Cerebellar cortex (tissue), 1 donor: ENCODE results near the gene WDR75.
"Not testable (repeated sequence)": the region's sequence is repeated elsewhere in the genome, so short reads cannot be mapped to it uniquely, and the experiment has no call there.

Experiments used
- DNase-seq: peaks from one replicate; pipeline ENCODE4 v3.0.0-alpha.2; 2015; ENCODE audit warnings: low spot score

The WDR75 gene

DNA sequence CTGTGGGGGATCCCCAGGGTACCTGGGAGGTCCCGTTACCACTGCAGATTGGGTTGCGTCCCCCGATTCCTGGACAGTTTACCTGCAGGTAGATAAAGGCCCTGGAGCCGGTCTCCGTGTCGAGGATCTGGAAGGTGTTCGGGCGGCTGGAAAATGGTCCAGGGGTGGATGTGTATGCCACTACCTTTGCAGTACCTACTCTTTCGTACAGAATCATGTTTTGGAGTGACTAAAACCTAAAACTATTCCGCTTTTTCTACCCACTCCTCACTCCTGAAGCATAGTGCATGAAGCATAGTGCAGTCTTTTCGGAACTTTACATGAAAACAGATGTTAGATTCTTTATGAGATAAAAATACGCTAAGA, 418 bp downstream of the WDR75 start:
- DNase-seq, result no peak

DNA sequence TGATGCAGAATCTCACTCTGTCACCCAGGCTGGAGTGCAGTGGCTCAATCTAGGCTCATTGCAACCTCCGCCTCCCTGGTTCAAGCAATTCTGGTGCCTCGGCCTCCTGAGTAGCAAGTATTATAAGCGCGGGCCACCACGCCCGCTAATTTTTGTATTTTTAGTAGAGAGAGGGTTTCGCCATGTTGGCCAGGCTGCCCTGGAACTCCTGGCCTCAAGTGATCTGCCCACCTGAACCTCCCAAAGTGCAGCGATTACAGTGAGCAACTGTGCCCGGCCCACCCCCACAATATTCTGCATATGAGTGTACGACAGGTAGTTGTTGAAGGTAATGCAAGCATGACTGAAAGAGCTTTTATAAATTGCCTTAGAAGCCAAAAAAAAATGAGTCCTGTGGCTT, 1.2 kb downstream of the WDR75 start:
- DNase-seq, result no peak

DNA sequence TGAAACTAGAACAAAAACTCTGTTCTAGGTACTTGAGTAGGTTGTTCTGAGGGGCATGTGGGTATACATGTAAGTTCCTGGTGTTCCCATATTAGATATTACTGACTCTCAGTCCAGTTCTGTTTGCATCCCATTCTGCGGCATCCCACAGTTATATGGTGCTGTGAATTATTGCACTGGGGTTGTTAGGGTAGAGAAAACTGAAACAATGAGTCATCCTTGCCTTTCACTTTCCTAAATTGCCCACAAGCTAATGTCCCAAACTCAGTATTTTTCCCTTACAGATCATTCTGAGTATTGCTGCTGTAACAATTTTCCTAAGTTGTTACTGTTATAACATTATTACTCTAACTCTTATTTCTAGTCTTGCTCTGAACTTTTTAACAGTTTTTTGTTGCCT, 3.0 kb downstream of the WDR75 start:
- no peak for DNase-seq

DNA sequence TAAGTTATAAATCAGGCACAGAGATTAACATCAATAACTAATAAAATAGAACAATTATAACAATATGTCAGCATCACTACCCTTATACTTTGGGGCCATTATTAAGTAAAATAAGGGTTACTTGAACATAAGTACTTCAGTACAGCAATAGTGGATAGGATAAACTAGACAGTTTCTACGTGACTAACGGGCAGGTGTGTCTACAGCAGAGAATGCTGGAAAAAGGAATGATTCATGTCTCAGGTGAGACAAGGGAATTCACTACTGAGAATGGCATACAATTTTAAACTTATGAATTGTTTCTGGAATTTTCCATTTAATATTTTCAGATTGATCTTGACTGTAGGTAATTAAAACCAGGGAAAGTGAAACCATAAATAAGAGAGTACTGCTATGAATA, 5.5 kb downstream of the WDR75 start:
- DNase-seq, result no peak

DNA sequence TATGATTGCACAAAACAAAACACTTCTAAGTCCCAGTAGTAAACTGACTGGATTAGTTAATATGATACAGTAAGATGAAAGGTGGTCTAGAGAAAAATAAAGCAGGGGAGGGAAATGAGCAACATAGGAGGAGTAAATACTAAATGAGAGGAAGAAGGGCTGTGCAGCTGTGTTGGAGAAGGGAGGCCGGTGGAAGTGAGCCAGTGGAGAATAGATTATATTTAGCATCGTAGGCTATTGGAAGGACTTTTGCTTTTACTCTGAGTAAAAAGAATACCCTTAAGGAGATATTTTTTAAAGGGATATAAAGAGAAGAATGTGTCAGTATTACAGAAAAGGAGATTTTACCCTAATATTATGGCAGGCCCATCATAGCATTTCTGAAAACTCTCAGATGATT, 12.7 kb downstream of the WDR75 start:
- no peak for DNase-seq

DNA sequence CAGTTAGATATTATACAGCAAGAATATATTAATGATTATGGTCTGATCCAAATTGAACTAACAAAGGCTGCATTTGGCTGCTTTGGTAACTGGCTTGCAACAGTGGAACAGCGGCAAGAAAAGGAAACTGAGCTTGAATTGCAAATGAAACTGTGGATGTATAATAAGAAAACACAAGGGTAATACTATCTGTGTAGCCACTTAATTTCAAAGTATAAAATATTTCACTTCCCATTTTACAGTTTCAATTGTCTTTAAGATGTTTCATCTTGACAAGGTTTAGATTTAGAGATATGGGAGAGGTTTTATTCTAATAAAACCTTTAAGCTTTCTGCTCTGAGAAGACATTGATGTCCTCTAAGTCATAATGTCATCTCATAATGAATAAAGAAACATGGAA, 23.8 kb downstream of the WDR75 start:
- DNase-seq, result no peak

DNA sequence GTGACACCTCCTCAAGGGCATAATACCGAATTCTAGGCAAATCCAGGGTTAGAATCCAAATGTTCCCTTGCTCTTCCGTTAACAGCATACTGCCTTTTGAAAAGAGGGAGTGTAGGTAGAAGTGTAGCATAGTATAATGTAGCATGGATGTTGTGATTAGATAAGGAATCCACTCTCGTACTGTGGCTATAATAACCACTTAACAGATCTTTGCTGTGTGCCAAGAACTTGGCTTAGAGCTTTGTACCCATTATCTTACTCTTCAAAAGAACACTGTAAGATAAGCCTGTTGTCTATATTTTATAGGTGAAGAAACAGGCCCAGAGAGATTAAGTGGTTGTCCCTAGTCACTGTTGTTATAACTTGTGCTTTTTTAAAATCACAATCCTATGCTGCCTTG, 24.2 kb downstream of the WDR75 start:
- no peak for DNase-seq

DNA sequence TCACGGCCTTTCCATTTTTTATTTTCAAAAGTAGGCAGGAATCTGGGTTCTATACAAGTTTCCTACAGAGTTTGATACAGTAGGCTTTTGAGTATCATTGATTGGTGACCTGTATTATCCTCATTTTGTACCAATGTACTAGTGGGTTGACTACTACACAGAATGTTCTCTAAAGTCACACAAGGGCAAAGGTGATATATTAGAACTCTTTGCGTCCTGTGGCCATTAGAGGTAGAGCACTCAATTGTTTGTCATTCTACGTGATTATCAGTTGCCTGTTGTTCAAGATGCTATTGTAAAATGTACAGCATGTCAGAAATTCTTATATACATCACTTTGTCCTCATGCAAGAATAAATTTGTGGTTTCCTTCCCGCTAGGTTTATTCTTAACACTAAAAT, 24.8 kb downstream of the WDR75 start:
- no peak for DNase-seq

DNA sequence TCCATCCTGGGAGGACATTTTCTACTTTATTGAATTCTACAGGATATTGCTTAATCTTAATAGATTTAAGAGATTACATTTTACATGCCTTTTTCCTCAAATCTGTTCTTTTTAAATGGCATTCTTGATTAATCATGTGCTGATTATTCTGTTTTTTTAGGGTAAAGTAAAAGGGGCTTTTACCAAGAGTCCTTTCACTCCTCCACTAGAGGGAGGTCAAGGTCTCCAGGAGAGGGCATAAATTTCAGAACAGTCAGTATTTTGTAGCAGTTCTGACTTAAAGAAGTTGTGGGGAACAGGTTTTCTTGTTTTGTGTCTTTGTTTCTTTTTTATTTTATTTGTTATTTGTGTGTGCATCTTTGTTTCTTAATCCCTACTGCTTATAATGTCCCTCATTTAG, 25.4 kb downstream of the WDR75 start:
- peak; percentile 12 for DNase-seq

DNA sequence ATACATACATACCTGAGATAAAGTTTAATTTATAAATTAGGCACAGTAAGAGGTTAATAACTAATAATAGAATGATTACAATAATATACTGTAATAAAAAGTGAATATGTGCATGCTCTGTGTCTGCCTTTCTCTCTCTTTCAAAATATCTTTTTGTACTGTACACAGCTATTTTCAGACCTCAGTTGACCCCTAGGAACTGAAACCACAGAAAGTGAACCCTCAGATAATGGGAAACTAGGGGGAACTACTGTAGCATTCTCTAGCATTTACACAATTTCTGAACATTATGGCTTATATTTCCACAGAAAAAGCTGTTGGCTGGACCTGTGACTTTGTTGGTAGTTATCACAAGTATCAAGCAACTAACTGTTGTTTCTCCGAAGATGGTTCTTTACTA, 25.9 kb downstream of the WDR75 start:
- DNase-seq, result no peak

DNA sequence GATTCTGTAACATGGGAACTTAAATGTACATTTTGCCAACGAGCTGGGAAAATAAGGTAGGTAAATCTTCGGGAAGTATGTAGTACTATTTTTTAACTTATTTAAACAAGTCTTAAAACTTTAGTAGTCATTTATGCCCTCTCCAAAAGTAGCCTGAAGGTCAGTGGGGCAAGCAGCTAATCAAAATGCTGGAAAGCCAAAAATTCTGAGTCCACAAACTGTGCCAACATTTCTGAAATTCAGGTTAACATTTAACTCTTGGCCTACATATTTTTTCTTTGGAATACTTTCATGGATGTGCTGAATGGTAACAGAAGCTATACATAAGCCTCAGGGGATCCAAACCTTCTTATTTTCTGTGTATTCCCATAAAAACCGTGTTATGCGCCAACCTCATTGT, 26.3 kb downstream of the WDR75 start:
- DNase-seq, result no peak

DNA sequence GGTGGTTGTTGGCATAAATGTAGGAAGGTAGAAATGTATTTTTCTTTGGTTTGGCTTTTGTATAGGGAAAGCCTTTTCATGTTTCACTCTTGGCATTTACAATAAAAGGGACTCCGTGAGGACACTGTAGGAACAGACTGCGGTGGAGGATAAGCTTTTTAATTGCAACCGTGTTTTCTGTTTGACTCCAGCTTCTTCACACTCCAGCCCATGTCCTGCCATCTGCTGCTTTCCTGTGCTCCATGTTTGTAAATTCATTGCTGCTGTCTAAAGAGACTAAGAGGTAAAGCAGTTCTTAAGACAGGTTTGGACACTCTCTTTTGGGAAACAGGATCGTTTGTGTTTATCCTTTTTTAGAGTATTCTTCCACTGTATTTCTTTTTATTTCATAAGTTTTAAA, 33.3 kb downstream of the WDR75 start:
- DNase-seq, result no peak

DNA sequence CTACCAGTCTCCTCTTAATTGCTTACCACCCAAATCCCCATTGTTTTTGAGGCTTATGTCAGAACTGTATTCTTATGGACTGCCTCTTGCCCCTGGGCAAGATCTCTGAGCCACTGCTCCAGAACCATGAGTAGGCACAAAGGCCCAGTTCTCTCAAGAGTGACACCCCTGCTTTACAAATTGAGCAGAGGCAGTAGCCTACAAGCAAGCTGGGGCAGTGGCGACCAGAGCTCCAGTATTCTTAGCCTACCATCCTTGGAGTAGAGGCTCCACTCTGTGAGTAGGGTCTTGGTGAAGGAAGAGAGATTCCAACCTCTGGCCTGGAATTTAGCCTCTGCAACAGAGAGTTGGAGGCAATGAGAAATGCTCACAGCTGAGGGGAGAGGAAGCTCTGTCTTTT, 36.5 kb downstream of the WDR75 start:
- DNase-seq, result no peak

DNA sequence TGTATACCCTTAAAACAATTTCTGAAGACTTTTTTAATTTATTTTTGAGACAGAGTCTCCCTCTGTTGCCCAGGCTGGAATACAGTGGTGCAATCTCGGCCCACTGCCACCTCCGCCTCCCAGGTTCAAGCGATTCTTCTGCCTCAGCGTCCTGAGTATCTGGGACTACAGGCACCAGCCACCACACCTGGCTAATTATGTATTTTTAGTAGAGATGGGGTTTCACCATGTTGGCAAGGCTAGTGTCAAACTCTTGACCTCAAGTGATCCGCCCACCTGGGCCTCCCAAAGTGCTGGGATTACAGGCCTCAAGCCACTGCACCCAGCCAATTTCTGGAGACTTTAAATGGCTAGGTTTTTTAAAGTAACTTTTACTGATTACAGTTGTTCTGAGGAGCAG, 37.0 kb downstream of the WDR75 start:
- not testable (repeated sequence) for DNase-seq

DNA sequence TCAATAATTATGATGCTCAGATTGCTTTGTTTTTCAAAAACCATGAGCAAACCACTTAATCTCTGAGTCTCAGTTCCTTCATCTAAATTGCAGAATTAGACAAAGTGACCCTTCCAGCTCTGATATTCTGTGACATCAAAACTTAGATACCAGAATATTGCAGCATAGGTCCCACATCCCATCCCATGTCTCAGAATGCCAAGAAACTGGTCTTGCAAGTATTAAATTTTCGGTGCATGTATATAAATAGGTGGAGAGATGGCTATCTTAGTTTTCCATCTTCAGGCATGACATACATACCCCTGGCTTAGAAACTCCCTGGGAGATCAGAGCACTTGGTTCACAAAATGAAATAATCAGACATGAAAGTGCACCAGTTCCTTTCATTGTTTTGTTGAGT, 39.8 kb downstream of the WDR75 start:
- no peak for DNase-seq

DNA sequence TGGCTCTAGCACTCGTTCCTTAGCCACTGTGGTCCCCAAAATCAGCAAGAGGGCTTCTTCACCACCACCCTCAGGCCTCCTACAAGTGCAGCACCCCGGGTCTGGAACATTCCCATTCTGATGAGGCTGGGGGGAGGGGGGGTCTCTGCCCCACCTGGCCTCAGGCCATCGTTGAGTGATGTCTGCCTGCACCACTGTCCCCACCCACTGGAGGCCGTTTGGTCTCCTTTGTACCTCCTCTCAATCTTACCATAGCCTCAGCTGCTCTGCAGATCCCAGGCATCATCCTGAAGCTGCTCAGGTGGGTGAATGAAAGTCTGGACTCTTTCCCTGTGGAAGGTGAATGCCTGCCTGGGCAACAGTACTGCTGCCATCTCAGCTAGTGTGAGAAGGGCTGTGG, 42.3 kb downstream of the WDR75 start:
- DNase-seq, result no peak

DNA sequence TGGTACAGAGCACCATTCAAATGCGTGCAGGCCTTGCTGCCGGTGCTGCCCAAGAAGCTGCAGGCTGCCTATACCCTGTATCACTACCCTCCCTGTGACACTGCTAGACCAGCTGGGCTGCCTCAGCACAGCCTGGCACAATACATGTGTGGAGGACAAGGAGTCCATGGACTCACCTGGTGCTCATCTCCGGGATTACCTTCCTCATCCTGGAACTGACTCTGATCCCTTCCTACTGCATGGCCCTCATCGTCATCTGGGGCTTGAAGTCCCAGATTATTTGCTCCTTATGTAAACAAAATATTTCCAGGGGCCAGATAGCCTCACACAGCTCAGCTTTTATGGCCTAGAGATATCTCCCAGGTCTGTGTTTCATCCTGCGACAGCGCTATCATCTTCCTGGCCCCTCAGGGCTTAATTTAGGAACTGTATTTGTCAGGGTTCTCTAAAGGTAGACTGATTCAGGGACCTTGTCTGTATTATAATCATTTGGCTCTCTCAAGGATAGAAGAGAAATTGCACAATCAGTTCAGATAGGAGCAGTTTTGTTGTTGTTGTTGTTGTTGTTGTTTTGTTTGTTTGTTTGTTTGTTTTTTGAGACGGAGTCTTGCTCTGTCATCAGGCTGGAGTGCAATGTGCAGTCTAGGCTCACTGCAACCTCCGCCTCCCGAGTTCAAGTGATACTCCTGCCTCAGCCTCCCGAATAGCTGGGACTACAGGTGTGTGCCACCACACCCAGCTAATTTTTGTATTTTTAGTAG, 42.9 kb downstream of the WDR75 start:
- no peak for DNase-seq

DNA sequence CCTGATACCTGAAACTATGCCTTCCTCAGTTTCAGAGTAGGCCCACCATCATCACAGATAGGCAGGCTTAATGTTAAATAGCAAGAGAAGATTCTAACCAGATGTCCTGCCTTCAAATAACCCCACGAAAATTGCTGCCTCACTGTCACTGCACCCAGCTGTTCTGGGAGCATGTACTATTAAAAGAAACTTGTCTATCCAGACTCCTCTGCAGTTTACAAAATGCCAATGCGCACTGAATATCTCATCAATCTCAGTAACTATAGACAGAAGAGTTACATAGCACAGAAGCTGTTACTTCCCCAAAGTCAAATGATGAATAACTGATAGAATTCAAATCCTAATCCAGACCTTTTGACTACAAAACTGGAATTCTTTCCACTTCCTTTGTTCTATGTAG, 43.9 kb downstream of the WDR75 start:
- DNase-seq, result no peak

DNA sequence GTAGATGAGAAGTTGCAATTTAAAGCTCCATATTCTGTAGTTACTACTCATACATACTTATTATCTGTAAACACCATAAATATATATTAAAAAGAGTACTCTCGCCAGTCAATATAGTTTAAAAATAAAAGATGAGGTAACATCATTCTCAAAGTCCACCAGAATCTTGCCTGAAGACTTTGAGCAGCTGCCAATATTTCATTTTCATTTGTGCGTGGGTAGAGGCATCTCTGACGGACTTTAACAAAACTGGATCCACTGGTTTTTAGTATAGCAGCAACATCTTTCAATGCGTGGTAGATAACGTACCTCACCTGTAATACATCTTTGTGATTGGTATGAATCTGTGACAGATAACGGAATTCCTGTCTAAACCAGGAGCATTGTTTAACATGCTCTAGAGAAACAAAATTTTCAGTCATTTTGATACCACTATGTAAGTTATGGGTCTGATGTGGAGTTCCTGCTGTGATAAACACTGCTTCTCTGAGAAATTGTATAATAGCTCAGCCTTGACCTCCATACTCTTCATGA, 45.0 kb downstream of the WDR75 start:
- DNase-seq, result no peak

DNA sequence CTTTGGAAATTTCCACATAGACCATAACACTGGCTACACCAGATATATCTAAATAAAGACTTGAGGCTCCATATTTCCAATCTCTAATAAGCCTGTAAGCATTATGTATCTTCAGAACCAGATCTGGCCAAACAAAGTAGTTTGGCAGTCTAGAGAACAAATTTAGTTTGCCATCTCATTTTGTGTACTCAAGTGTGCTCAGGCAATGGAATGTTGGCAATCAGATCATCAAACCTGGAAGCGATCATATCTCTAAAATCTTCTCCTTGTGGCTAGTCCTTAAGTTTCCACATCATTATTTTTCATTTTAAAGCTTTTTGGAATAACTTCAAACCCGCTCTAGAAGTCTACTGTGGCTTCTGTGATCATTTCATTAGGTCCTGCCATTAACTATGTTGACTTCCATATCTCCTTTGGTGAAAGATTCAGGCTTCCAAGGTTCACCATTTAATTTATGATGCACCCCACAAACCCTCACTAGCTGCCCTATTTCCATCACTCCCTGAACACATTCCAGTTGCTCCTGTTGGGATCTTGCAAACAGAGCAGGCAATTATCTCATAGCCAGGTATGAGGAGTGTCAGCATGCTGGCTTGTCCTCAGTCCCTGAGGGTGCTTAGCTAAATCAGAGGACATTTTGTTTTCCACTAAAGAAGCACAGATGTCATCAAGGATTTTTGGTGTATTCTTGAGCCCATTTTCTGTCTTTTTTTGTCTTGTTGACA, 46.2 kb downstream of the WDR75 start:
- DNase-seq, result no peak

DNA sequence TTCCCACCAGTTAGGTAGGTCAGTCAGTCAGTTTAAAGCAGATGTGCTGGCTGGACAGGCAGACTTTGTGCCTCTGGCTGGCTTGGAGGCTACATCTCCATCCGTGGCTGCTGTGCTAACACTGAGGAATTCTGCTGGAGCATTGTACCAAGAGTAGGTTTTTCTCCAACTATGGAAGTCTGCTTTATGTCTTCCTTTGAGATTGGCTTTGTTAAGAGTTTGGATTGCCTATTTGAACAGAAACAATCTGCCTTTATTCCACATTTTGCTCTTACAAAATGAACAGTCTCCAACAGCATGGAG, 46.7 kb downstream of the WDR75 start:
- DNase-seq, result no peak

DNA sequence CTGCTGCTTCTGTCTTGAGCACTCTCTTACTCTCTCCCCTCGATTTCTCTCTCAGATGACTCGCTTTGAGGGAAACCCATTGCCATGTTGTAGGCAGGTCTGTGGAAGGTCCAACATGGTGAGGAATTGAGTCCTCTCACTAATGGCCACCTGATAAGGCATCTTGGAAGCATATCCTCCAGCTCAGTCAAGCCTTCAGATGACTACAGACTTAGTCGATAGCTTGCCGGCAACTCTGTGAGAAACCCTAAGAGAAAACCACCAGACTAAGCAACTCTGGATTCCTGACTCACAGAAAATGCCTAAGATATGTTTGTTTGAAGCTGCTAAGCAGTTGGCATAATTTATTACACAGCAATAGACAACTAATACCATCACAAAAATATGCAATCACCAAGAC, 51.2 kb downstream of the WDR75 start:
- DNase-seq, result no peak

DNA sequence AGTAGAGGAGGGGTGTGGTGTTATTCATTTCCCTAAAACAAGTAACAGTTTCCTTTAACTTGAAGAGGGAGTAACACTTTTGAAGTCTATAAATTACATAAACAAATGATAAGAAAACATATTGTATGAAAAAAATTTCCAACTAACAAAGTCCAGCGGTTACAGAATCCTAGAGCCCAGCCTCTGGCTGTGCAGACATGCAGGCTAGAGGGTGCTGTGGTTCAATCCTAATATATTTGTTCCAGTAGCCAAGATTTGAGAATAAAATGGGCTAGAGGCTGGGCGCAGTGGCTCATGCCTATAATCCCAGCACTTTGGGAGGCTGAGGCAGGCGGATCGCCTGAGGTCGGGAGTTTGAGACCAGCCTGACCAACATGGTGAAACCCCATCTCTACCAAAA, 56.9 kb downstream of the WDR75 start:
- DNase-seq, result no peak

DNA sequence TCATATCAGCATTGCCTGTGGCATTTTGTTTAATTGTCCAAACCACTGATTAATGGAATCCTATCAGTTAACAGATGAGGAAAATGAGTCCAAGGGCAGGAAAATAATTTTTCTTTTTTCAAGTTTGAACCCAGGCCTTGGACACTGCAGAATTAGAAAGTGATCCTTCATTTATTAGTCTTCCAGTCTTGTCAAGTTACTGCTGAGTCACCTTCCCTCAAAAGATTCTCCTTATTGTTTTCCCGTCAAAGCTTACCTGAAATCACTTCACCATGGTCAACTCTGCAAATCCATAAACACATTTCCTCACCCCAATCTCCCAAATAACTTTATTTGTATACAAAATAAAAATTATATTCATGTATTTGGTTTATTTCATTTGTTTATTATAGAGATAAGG, 57.9 kb downstream of the WDR75 start:
- no peak for DNase-seq
